Skeletal muscle tissue (tissue), 4 donors: ENCODE data around the gene KRTAP25-1. TPM values are rescaled to one million over a fixed set of nuclear protein-coding genes. Genes with fewer than 3 reads are reported as not detected.

Source experiments
- H3K27ac ChIP-seq: one replicate; pipeline ENCODE4 v1.7.0; 2013; ENCODE audit warnings: mild to moderate bottlenecking, low read depth, low read length, inconsistent platforms
- H3K27me3 ChIP-seq, 3 donors: one replicate each; pipeline ENCODE4 v1.7.0; 2013; ENCODE audit warnings: low read length in 3 of 3; ENCODE audit not compliant: control insufficient read depth in 3 of 3, insufficient read depth in 3 of 3
- H3K36me3 ChIP-seq, 3 donors: one replicate each; pipeline ENCODE4 v1.7.0; 2013; ENCODE audit warnings: low read length in 3 of 3; ENCODE audit not compliant: control insufficient read depth in 3 of 3, insufficient read depth in 3 of 3
- H3K4me1 ChIP-seq, 3 donors: one replicate each; pipeline ENCODE4 v1.7.0; 2013; ENCODE audit warnings: low read length in 3 of 3, mild to moderate bottlenecking in 3 of 3; ENCODE audit not compliant: control insufficient read depth in 3 of 3, insufficient read depth in 3 of 3
- H3K4me3 ChIP-seq, 3 donors: one replicate each; pipeline ENCODE4 v1.7.0; 2013; ENCODE audit warnings: low read length in 3 of 3
- H3K9ac ChIP-seq, 3 donors: one replicate each; pipeline ENCODE4 v1.7.0; 2013; ENCODE audit warnings: low read length in 3 of 3, mild to moderate bottlenecking in 3 of 3, moderate library complexity in 2 of 3, low read depth in 1 of 3
- H3K9me3 ChIP-seq, 3 donors: one replicate each; pipeline ENCODE4 v1.7.0; 2013; ENCODE audit warnings: low read length in 3 of 3; ENCODE audit not compliant: control insufficient read depth in 3 of 3
- total RNA-seq: library from RNA; depleted of rRNA; stranded (reverse); fragments of >200 nt; gene quantifications from one replicate; pipeline ENCODE4 v1.2.3, GENCODE V29; 2014
- donor health status: Osteomylitis.

Gene KRTAP25-1, protein sequence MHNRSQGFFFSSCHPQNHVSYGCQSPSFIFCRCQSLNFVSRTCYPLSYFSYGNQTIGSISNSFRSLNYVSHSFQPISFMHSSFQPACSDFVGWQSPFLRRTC
- total RNA-seq = not detected

GRCh38 chr21:30289215-30289614 is at the start of gene KRTAP25-1:
Gene KRTAP25-1 (minus strand): TSS chr21:30289514. CDS start chr21:30289490, 24 bp downstream.
- Histone ChIP-seq H3K9me3 (peaks cover 0 to 5% (median 0%) of the 10 kb centered on the region in 3 donors), H3K4me3 (no peak within 1 kb of the TSS), H3K4me1 (no peaks in the 10 kb centered on the region), H3K9ac (no peak within 1 kb of the TSS), H3K36me3 (no peaks in the 10 kb centered on the region), H3K27ac (no peak within 1 kb of the TSS), H3K27me3 (no peaks in the 10 kb centered on the region)

GRCh38 chr21:30338717-30339116 is 49.4 kb upstream of the KRTAP25-1 start:
- H3K4me1 ChIP-seq = no peaks in the 10 kb centered on the region
- no peak overlapping the region for H3K4me3 ChIP-seq
- no peaks in the 10 kb centered on the region for H3K27me3 ChIP-seq
- H3K36me3 ChIP-seq = no peaks in the 10 kb centered on the region
- no peak overlapping the region for H3K27ac ChIP-seq
- no peak overlapping the region for H3K9ac ChIP-seq
- no peaks in the 10 kb centered on the region for H3K9me3 ChIP-seq

GRCh38 chr21:30337772-30338171 is 48.5 kb upstream of the KRTAP25-1 start:
- H3K36me3 ChIP-seq = no peaks in the 10 kb centered on the region
- no peaks in the 10 kb centered on the region for H3K9me3 ChIP-seq
- no peak overlapping the region for H3K4me3 ChIP-seq
- H3K9ac ChIP-seq = no peak overlapping the region
- H3K4me1 ChIP-seq = no peaks in the 10 kb centered on the region
- H3K27ac ChIP-seq = no peak overlapping the region
- no peaks in the 10 kb centered on the region for H3K27me3 ChIP-seq

- H3K4me1 ChIP-seq = no peaks in the 10 kb centered on the region
- H3K27ac ChIP-seq = no peak within 1 kb of the TSS
- H3K9ac ChIP-seq = no peak within 1 kb of the TSS
- H3K36me3 ChIP-seq = no peaks in the 10 kb centered on the region
- no peaks in the 10 kb centered on the region for H3K9me3 ChIP-seq
- no peaks in the 10 kb centered on the region for H3K27me3 ChIP-seq
- no peak within 1 kb of the TSS for H3K4me3 ChIP-seq
These were observed 48.0 kb upstream of the KRTAP25-1 start, which contains the start of gene KRTAP27-1 for GRCh38 chr21:30337276-30337744. Gene KRTAP27-1 (minus strand): TSS chr21:30337694. CDS start chr21:30337668, 26 bp downstream.

DNA sequence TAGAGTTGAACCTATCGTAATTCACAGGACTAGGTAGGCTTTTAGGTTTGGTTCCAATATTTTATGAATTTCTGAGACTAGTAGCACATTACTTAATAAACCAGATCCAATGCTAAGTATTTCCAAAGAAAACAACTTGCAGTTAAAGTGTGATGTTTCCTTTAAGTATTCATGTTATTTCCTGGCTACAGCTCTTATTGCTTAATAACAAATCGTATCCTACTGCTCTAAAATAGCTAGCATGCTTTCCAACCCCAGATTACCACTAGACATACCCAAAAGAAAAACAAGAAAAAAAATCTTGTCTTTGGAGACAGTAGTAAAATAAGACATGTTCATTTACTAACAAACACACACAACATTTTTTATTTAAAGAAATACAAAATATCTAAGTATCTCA is 47.3 kb upstream of the KRTAP25-1 start:
- H3K27me3 ChIP-seq = no peaks in the 10 kb centered on the region
- no peaks in the 10 kb centered on the region for H3K4me1 ChIP-seq
- H3K36me3 ChIP-seq = no peaks in the 10 kb centered on the region
- H3K9ac ChIP-seq = no peak overlapping the region
- no peak overlapping the region for H3K27ac ChIP-seq
- H3K4me3 ChIP-seq = no peak overlapping the region
- no peaks in the 10 kb centered on the region for H3K9me3 ChIP-seq

GRCh38 chr21:30333736-30334135 is 44.4 kb upstream of the KRTAP25-1 start:
- no peak overlapping the region for H3K4me3 ChIP-seq
- no peaks in the 10 kb centered on the region for H3K4me1 ChIP-seq
- no peak overlapping the region for H3K27ac ChIP-seq
- no peaks in the 10 kb centered on the region for H3K27me3 ChIP-seq
- H3K9me3 ChIP-seq = no peaks in the 10 kb centered on the region
- H3K9ac ChIP-seq = no peak overlapping the region
- H3K36me3 ChIP-seq = no peaks in the 10 kb centered on the region

GRCh38 chr21:30332681-30333080 is 43.4 kb upstream of the KRTAP25-1 start:
- H3K9ac ChIP-seq = no peak overlapping the region
- no peaks in the 10 kb centered on the region for H3K4me1 ChIP-seq
- H3K36me3 ChIP-seq = no peaks in the 10 kb centered on the region
- H3K27me3 ChIP-seq = no peaks in the 10 kb centered on the region
- H3K4me3 ChIP-seq = no peak overlapping the region
- H3K27ac ChIP-seq = no peak overlapping the region
- H3K9me3 ChIP-seq = no peaks in the 10 kb centered on the region

GRCh38 chr21:30329203-30329875 is 40.0 kb upstream of the KRTAP25-1 start:
- H3K9me3 ChIP-seq = no peaks in the 10 kb centered on the region
- no peak overlapping the region for H3K27ac ChIP-seq
- H3K36me3 ChIP-seq = no peaks in the 10 kb centered on the region
- H3K9ac ChIP-seq = no peak overlapping the region
- no peak overlapping the region for H3K4me3 ChIP-seq
- H3K4me1 ChIP-seq = no peaks in the 10 kb centered on the region
- no peaks in the 10 kb centered on the region for H3K27me3 ChIP-seq

GRCh38 chr21:30326390-30326789 is 37.1 kb upstream of the KRTAP25-1 start:
- Histone ChIP-seq H3K9ac (no peak overlapping the region), H3K9me3 (no peaks in the 10 kb centered on the region), H3K4me3 (no peak overlapping the region), H3K4me1 (no peaks in the 10 kb centered on the region), H3K27me3 (no peaks in the 10 kb centered on the region), H3K27ac (no peak overlapping the region), H3K36me3 (no peaks in the 10 kb centered on the region)

GRCh38 chr21:30320215-30320614 is 30.9 kb upstream of the KRTAP25-1 start, which contains the start of gene KRTAP26-1:
Gene KRTAP26-1 (minus strand): TSS chr21:30320315. CDS start chr21:30320035, 280 bp downstream.
- Histone ChIP-seq H3K9ac (no peak within 1 kb of the TSS), H3K4me3 (no peak within 1 kb of the TSS), H3K4me1 (no peaks in the 10 kb centered on the region), H3K27me3 (no peaks in the 10 kb centered on the region), H3K27ac (no peak within 1 kb of the TSS), H3K36me3 (no peaks in the 10 kb centered on the region), H3K9me3 (no peaks in the 10 kb centered on the region)
